HL-60 (cell line): ENCODE data around the gene TRPV2.

Experiments
- SPI1 ChIP-seq: IDR thresholded peaks from 2 replicates; pipeline ENCODE4 v1.6.1; 2012; ENCODE audit warnings: low read depth, mild to moderate bottlenecking, borderline replicate concordance
- TF ChIP-seq, protein P1 (sequence below): IDR thresholded peaks from one replicate; pipeline ENCODE4 v1.5.1; 2011; ENCODE audit warnings: low read length, control low read depth, inconsistent platforms; ENCODE audit not compliant: insufficient read depth

DNA sequence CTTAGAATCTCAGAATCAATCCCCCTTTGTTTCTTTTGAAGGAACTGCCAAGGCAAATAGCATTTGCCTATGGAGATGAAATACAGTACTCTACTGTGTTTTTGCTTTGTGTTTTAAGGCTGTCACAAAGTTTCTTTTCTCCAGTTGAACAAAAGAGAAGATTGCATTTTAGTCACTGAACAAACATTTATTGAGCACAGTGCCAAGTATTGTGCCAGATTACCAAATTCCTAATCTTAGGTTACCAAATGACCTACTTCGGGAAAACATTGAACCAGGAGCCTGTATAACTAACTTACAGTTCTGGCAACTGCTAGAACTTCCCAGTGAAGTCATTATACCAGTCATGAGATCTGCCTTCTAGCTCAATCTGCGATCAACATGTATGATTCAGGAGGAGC is 37.4 kb upstream of the TRPV2 start:
- no peak for TF ChIP-seq SPI1
- TF ChIP-seq, protein P1, sequence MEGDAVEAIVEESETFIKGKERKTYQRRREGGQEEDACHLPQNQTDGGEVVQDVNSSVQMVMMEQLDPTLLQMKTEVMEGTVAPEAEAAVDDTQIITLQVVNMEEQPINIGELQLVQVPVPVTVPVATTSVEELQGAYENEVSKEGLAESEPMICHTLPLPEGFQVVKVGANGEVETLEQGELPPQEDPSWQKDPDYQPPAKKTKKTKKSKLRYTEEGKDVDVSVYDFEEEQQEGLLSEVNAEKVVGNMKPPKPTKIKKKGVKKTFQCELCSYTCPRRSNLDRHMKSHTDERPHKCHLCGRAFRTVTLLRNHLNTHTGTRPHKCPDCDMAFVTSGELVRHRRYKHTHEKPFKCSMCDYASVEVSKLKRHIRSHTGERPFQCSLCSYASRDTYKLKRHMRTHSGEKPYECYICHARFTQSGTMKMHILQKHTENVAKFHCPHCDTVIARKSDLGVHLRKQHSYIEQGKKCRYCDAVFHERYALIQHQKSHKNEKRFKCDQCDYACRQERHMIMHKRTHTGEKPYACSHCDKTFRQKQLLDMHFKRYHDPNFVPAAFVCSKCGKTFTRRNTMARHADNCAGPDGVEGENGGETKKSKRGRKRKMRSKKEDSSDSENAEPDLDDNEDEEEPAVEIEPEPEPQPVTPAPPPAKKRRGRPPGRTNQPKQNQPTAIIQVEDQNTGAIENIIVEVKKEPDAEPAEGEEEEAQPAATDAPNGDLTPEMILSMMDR, result no peak
